GM18907 (cell line): ENCODE measurements around the gene SAMM50.
A peak's percentile ranks its signal among the peaks of the same experiment; 100 is the strongest.
"Not testable (repeated sequence)": the region's sequence is repeated elsewhere in the genome, so short reads cannot be mapped to it uniquely, and the experiment has no call there.

Experiments used
- ATAC-seq: cut with Tn5 transposase; IDR thresholded peaks from one replicate; pipeline ENCODE4 v1.9.1; 2021; ENCODE audit warnings: mild to moderate bottlenecking, moderate library complexity; ENCODE audit not compliant: unreplicated experiment

SAMM50 gene

GRCh38 chr22:44000123-44000522 lies 44.9 kb downstream of the SAMM50 start:
- ATAC-seq, result no peak

GRCh38 chr22:44001521-44001920 lies 46.3 kb downstream of the SAMM50 start:
- ATAC-seq, result no peak

- ATAC-seq, result no peak
These were observed 47.1 kb downstream of the SAMM50 start for GRCh38 chr22:44002324-44002723.

- ATAC-seq, result no peak
These were observed 47.8 kb downstream of the SAMM50 start for GRCh38 chr22:44002997-44003396.

- ATAC-seq, result no peak
These were observed 48.3 kb downstream of the SAMM50 start for GRCh38 chr22:44003405-44004103.

- no peak for ATAC-seq
These were observed 48.8 kb downstream of the SAMM50 start for GRCh38 chr22:44004104-44004460.

- no peak for ATAC-seq
These were observed 50.3 kb downstream of the SAMM50 start for GRCh38 chr22:44005524-44005923.

GRCh38 chr22:44012162-44012561 lies 56.9 kb downstream of the SAMM50 start:
- ATAC-seq, result no peak

GRCh38 chr22:44012591-44012990 lies 57.3 kb downstream of the SAMM50 start:
- no peak for ATAC-seq

GRCh38 chr22:44014241-44014640 lies 59.0 kb downstream of the SAMM50 start:
- ATAC-seq, result no peak

GRCh38 chr22:44016586-44016985 lies 61.3 kb downstream of the SAMM50 start:
- not testable (repeated sequence) for ATAC-seq

- ATAC-seq, result no peak
These were observed 63.4 kb downstream of the SAMM50 start for GRCh38 chr22:44018594-44018993.

- no peak for ATAC-seq
These were observed 64.2 kb downstream of the SAMM50 start for GRCh38 chr22:44019416-44019815.

- no peak for ATAC-seq
These were observed 64.6 kb downstream of the SAMM50 start for GRCh38 chr22:44019846-44020245.

- ATAC-seq, result no peak
These were observed 65.7 kb downstream of the SAMM50 start for GRCh38 chr22:44020981-44021380.

GRCh38 chr22:44023404-44024287 lies 68.4 kb downstream of the SAMM50 start:
- ATAC-seq, result no peak

GRCh38 chr22:44024288-44024921 lies 69.2 kb downstream of the SAMM50 start, which contains the start of gene PARVB:
Gene PARVB (plus strand): TSS chr22:44024302. CDS start chr22:44024340, 38 bp downstream.
- ATAC-seq, result no peak

GRCh38 chr22:44025171-44026065 lies 70.2 kb downstream of the SAMM50 start:
- ATAC-seq, result peak; percentile 49

- ATAC-seq, result no peak
These were observed 70.9 kb downstream of the SAMM50 start for GRCh38 chr22:44026066-44026629.
